ENCODE data around the gene LRMDA. TPM values are rescaled to one million over a fixed set of nuclear protein-coding genes. Genes with fewer than 3 reads are reported as not detected.

LRMDA gene
- total RNA-seq, 2 experiments from 2014 or later = not detected

DNA sequence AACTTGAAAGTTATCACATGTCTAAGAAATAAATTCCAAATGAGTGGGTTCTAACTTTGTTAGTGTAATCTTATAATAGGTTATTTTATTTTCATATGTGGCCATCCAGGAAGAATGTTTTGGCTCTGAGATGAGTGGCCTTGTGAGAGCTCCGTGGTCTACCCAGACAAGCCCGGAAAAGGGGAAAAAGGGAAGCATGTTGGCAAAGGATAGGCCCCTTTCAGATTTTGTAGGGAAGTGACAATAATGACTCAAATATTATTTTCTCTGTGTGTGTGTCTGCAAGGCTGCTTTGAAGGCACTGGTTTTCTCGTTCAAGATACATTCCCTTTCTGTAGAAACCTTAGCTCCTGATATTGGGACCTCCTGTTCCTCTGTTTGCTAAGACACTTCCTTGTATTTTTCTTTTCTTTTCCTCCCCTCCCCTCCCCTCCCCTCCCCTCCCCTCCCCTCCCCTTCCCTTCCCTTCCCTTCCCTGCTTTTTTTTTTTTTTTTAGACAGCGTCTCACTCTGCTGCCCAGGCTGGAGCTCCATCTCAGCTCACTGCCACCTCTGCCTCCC is 240.8 kb downstream of the LRMDA start:
- TF ChIP-seq, protein P1, sequence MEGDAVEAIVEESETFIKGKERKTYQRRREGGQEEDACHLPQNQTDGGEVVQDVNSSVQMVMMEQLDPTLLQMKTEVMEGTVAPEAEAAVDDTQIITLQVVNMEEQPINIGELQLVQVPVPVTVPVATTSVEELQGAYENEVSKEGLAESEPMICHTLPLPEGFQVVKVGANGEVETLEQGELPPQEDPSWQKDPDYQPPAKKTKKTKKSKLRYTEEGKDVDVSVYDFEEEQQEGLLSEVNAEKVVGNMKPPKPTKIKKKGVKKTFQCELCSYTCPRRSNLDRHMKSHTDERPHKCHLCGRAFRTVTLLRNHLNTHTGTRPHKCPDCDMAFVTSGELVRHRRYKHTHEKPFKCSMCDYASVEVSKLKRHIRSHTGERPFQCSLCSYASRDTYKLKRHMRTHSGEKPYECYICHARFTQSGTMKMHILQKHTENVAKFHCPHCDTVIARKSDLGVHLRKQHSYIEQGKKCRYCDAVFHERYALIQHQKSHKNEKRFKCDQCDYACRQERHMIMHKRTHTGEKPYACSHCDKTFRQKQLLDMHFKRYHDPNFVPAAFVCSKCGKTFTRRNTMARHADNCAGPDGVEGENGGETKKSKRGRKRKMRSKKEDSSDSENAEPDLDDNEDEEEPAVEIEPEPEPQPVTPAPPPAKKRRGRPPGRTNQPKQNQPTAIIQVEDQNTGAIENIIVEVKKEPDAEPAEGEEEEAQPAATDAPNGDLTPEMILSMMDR (IDR thresholded peaks at IDR 0.05) = no peak
- no peaks in the 10 kb centered on the region for H3K9me3 ChIP-seq (ENCODE audit: control insufficient read depth in 1 of 2, insufficient read depth in 1 of 2, low read length in 2 of 2)
- Mint-ChIP-seq H3K4me3 (no peak overlapping the region), H3K36me3 (ENCODE audit: low read depth) (no peaks in the 10 kb centered on the region), H3K4me1 (ENCODE audit: low read depth) (no peaks in the 10 kb centered on the region), H3K27me3 (peaks cover 11% of the 10 kb centered on the region), H3K27ac (no peak overlapping the region), H3K9me3 (no peaks in the 10 kb centered on the region)
- ChIA-PET POLR2A (no interaction called here), CTCF (interaction anchor here (1.0 kb wide), 1 partner anchor 13 kb away, joined by 3 read pairs; no protein-coding TSS in a partner anchor)
- DNase-seq = no peak
- intact Hi-C loops (cut with DNase I, micrococcal nuclease) = no loop called here
- no peak overlapping the region for H3K27ac ChIP-seq (ENCODE audit: low read depth in 1 of 2, low read length in 2 of 2)
- no peak for ATAC-seq (ENCODE audit: poor library complexity)
- H3K27me3 ChIP-seq (ENCODE audit: control insufficient read depth in 1 of 2, insufficient read depth in 2 of 2, low read length in 2 of 2) = peaks cover 0 to 6% of the 10 kb centered on the region in 2 experiments
- H3K36me3 ChIP-seq (ENCODE audit: insufficient read depth, low read length) = no peaks in the 10 kb centered on the region
- no peaks in the 10 kb centered on the region for H3K4me1 ChIP-seq (ENCODE audit: insufficient read depth, low read length)
- H3K4me3 ChIP-seq (ENCODE audit: low read length) = no peak overlapping the region

DNA sequence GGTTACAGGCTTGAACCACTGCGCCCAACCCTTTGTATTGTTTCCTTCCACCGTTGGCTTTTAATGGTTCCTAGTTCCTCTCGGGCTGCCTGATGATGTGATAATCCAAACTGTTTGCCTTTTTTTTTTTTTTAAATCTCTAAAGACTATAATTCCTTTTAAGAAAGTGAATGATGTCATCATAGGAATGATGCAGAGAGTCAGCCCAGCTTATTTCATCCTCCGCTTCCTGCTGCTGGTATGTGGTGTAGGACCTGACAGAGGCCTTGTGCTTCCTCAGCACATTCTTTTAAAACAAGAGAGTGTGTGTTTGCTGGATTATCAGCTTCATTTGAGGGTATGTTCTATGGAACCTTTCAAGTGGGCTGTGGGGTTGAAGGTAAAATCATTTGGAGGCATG is 241.4 kb downstream of the LRMDA start:
- H3K4me3 ChIP-seq (ENCODE audit: low read length) = no peak overlapping the region
- Mint-ChIP-seq H3K9me3 (no peaks in the 10 kb centered on the region), H3K4me3 (no peak overlapping the region), H3K36me3 (ENCODE audit: low read depth) (no peaks in the 10 kb centered on the region), H3K4me1 (ENCODE audit: low read depth) (no peaks in the 10 kb centered on the region), H3K27me3 (peaks cover 11% of the 10 kb centered on the region), H3K27ac (no peak overlapping the region)
- H3K27me3 ChIP-seq (ENCODE audit: control insufficient read depth in 1 of 2, insufficient read depth in 2 of 2, low read length in 2 of 2) = peaks cover 0 to 6% of the 10 kb centered on the region in 2 experiments
- no peak overlapping the region for H3K27ac ChIP-seq (ENCODE audit: low read depth in 1 of 2, low read length in 2 of 2)
- no peaks in the 10 kb centered on the region for H3K9me3 ChIP-seq (ENCODE audit: control insufficient read depth in 1 of 2, insufficient read depth in 1 of 2, low read length in 2 of 2)
- ChIA-PET POLR2A (no interaction called here), CTCF (no interaction called here)
- no peaks in the 10 kb centered on the region for H3K36me3 ChIP-seq (ENCODE audit: insufficient read depth, low read length)
- TF ChIP-seq, protein P1 (IDR thresholded peaks at IDR 0.05) = no peak
- no peaks in the 10 kb centered on the region for H3K4me1 ChIP-seq (ENCODE audit: insufficient read depth, low read length)
- ATAC-seq (ENCODE audit: poor library complexity) (no peak), DNase-seq (no peak)
- intact Hi-C loops (cut with DNase I, micrococcal nuclease) = no loop called here

DNA sequence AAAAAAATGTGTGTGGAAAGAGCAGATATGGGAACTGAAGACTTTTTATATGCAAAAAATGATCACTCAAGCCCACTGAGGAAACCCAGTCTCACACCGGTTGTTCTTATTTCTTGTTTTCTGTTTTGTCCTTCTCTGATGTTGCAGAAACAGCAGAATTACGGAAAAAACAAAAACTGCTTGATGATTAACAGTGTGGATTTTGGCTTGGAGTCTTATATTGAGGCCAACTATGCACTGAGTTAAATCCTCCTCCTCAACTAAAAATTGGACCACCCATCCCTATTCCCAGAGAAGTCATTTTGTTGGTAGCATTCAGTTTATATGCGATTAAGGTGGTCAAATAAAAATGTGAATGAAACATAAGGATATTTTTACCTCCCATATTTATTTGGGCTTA is 246.1 kb downstream of the LRMDA start:
- Histone ChIP-seq H3K36me3 (ENCODE audit: insufficient read depth, low read length) (no peaks in the 10 kb centered on the region), H3K27ac (ENCODE audit: low read depth in 1 of 2, low read length in 2 of 2) (no peak overlapping the region), H3K9me3 (ENCODE audit: control insufficient read depth in 1 of 2, insufficient read depth in 1 of 2, low read length in 2 of 2) (no peaks in the 10 kb centered on the region), H3K4me3 (ENCODE audit: low read length) (no peak overlapping the region), H3K27me3 (ENCODE audit: control insufficient read depth in 1 of 2, insufficient read depth in 2 of 2, low read length in 2 of 2) (peaks cover 0 to 6% of the 10 kb centered on the region in 2 experiments), H3K4me1 (ENCODE audit: insufficient read depth, low read length) (no peaks in the 10 kb centered on the region)
- TF ChIP-seq, protein P1 (IDR thresholded peaks at IDR 0.05) = no peak
- H3K4me3 Mint-ChIP-seq = no peak overlapping the region
- no peaks in the 10 kb centered on the region for H3K9me3 Mint-ChIP-seq
- no peaks in the 10 kb centered on the region for H3K4me1 Mint-ChIP-seq (ENCODE audit: low read depth)
- peaks cover 23% of the 10 kb centered on the region for H3K27me3 Mint-ChIP-seq
- ChIA-PET POLR2A (no interaction called here), CTCF (no interaction called here)
- DNase-seq (no peak), ATAC-seq (ENCODE audit: poor library complexity) (no peak)
- no peak overlapping the region for H3K27ac Mint-ChIP-seq
- no peaks in the 10 kb centered on the region for H3K36me3 Mint-ChIP-seq (ENCODE audit: low read depth)
- intact Hi-C loops (cut with DNase I, micrococcal nuclease) = no loop called here
